ENCODE measurements around the gene SLC16A13. TPM values are rescaled to one million over a fixed set of nuclear protein-coding genes. Genes with fewer than 3 reads are reported as not detected.

SLC16A13 gene
- total and polyA plus RNA-seq, 2 donors (not counting 1 experiment from before 2014, with no cell fraction given) = 7.4 to 21.9 TPM

- DNase-seq (no peak), ATAC-seq (ENCODE audit: low read depth) (no peak)
- ChIA-PET POLR2A (no interaction called here), CTCF (interaction anchor here (0.5 to 2.3 kb wide), 4 partner anchors 17 to 320 kb away, joined by 3 to 12 read pairs (median 6); no protein-coding TSS in a partner anchor)
- H3K9me3 ChIP-seq (ENCODE audit: control extremely low read depth in 1 of 3, control insufficient read depth in 2 of 3, insufficient read depth in 1 of 3, low read length in 2 of 3) = no peaks in the 10 kb centered on the region
- no peak overlapping the region for H2AFZ ChIP-seq (ENCODE audit: insufficient read depth, low read depth, low read length, poor library complexity, severe bottlenecking)
- peaks cover 7% of the 10 kb centered on the region for H3K4me1 Mint-ChIP-seq
- no peaks in the 10 kb centered on the region for H3K27me3 ChIP-seq (replicated peaks in 1 of 4; ENCODE audit: control extremely low read depth in 1 of 4, control insufficient read depth in 3 of 4, insufficient read depth in 4 of 4, low read length in 3 of 4)
- no peak overlapping the region for H3K9ac ChIP-seq (ENCODE audit: low read length)
- H3K27me3 Mint-ChIP-seq = no peaks in the 10 kb centered on the region
- peaks cover 14 to 66% of the 10 kb centered on the region in 2 experiments for H3K36me3 ChIP-seq (replicated peaks in 1 of 2; ENCODE audit: control extremely low read depth in 1 of 2, control insufficient read depth in 1 of 2, extremely low read depth in 1 of 2, insufficient read depth in 2 of 2, low read length in 1 of 2)
- no peaks in the 10 kb centered on the region for H3K4me1 ChIP-seq (ENCODE audit: control insufficient read depth in 2 of 2, insufficient read depth in 2 of 2, low read length in 2 of 2)
- intact Hi-C loops (cut with micrococcal nuclease) = no loop called here
- TF ChIP-seq EZH2 (IDR thresholded peaks at IDR 0.05; ENCODE audit: borderline replicate concordance, insufficient read depth, low read depth, low read length, poor library complexity, severe bottlenecking) (no peak), CTCF (IDR thresholded peaks at IDR 0.05) (no peak)
- no peak overlapping the region for H3K4me2 ChIP-seq (replicated peaks; ENCODE audit: low read depth, low read length, poor library complexity, severe bottlenecking)
- no peak overlapping the region for H3K27ac ChIP-seq (ENCODE audit: low read length in 2 of 2)
- H3K27ac Mint-ChIP-seq = no peak overlapping the region
- H3K4me3 ChIP-seq (ENCODE audit: control extremely low read depth in 1 of 5, extremely low read depth in 1 of 5, insufficient read depth in 1 of 5, low read depth in 2 of 5, low read length in 4 of 5) = no peak overlapping the region
- no peaks in the 10 kb centered on the region for H3K9me3 Mint-ChIP-seq (ENCODE audit: insufficient read depth)
- H3K79me2 ChIP-seq (ENCODE audit: control insufficient read depth, insufficient read depth, low read length) = peaks cover 13% of the 10 kb centered on the region
- H3K4me3 Mint-ChIP-seq = no peak overlapping the region
- WGBS (ENCODE audit: insufficient coverage) = 80% methylated on average over 9 of the region's 11 CpGs
- H4K20me1 ChIP-seq (ENCODE audit: control insufficient read depth, insufficient read depth, low read length, poor library complexity, severe bottlenecking) = peaks cover 54% of the 10 kb centered on the region
These were observed 36.8 kb upstream of the SLC16A13 start for GRCh38 chr17:6998855-6999508.

- Histone ChIP-seq H3K9me3 (ENCODE audit: control extremely low read depth in 1 of 3, control insufficient read depth in 2 of 3, insufficient read depth in 1 of 3, low read length in 2 of 3) (no peaks in the 10 kb centered on the region), H3K4me3 (ENCODE audit: control extremely low read depth in 1 of 5, extremely low read depth in 1 of 5, insufficient read depth in 1 of 5, low read depth in 2 of 5, low read length in 4 of 5) (no peak overlapping the region), H3K27me3 (replicated peaks in 1 of 4; ENCODE audit: control extremely low read depth in 1 of 4, control insufficient read depth in 3 of 4, insufficient read depth in 4 of 4, low read length in 3 of 4) (no peaks in the 10 kb centered on the region), H3K4me1 (ENCODE audit: control insufficient read depth in 2 of 2, insufficient read depth in 2 of 2, low read length in 2 of 2) (peaks cover 0 to 4% of the 10 kb centered on the region in 2 donors), H3K9ac (ENCODE audit: low read length) (no peak overlapping the region), H3K27ac (ENCODE audit: low read length in 2 of 2) (no peak overlapping the region), H3K36me3 (replicated peaks in 1 of 2; ENCODE audit: control extremely low read depth in 1 of 2, control insufficient read depth in 1 of 2, extremely low read depth in 1 of 2, insufficient read depth in 2 of 2, low read length in 1 of 2) (peaks cover 14 to 70% of the 10 kb centered on the region in 2 experiments), H2AFZ (ENCODE audit: insufficient read depth, low read depth, low read length, poor library complexity, severe bottlenecking) (no peak overlapping the region), H3K79me2 (ENCODE audit: control insufficient read depth, insufficient read depth, low read length) (peaks cover 26% of the 10 kb centered on the region), H4K20me1 (ENCODE audit: control insufficient read depth, insufficient read depth, low read length, poor library complexity, severe bottlenecking) (peaks cover 62% of the 10 kb centered on the region), H3K4me2 (replicated peaks; ENCODE audit: low read depth, low read length, poor library complexity, severe bottlenecking) (no peak overlapping the region)
- H3K4me3 Mint-ChIP-seq = no peak overlapping the region
- intact Hi-C loops (cut with micrococcal nuclease) = no loop called here
- ATAC-seq (ENCODE audit: low read depth) (no peak), DNase-seq (peak; percentile 51)
- no peak overlapping the region for H3K27ac Mint-ChIP-seq
- TF ChIP-seq CTCF (IDR thresholded peaks at IDR 0.05) (peak; percentile 58), EZH2 (IDR thresholded peaks at IDR 0.05; ENCODE audit: borderline replicate concordance, insufficient read depth, low read depth, low read length, poor library complexity, severe bottlenecking) (no peak)
- H3K9me3 Mint-ChIP-seq (ENCODE audit: insufficient read depth) = no peaks in the 10 kb centered on the region
- H3K27me3 Mint-ChIP-seq = no peaks in the 10 kb centered on the region
- 98% methylated on average over 5 of the region's 10 CpGs for WGBS (ENCODE audit: insufficient coverage)
- POLR2A ChIA-PET = no interaction called here
- H3K4me1 Mint-ChIP-seq = peaks cover 10% of the 10 kb centered on the region
- CTCF ChIA-PET = interaction anchor here (0.9 to 6.9 kb wide), 5 partner anchors 19 to 158 kb away, joined by 3 to 147 read pairs (median 36); no protein-coding TSS in a partner anchor
These were observed 34.4 kb upstream of the SLC16A13 start for GRCh38 chr17:7001318-7001961.

All from B cell (primary cell).